ENCODE results near the gene HIBADH.
A peak's percentile ranks its signal among the peaks of the same experiment; 100 is the strongest.

HIBADH gene

GRCh38 chr7:27662490-27663205 lies at the start of gene HIBADH:
TSS of gene HIBADH (minus strand) at chr7:27662883. CDS start at chr7:27662788, 95 bp downstream.
- Histone ChIP-seq H3K27me3 (ENCODE audit: control insufficient read depth, insufficient read depth, low read length) (peaks cover 3% of the 10 kb centered on the region), H3K36me3 (ENCODE audit: control insufficient read depth, insufficient read depth, low read length) (no peaks in the 10 kb centered on the region), H3K9me3 (ENCODE audit: control insufficient read depth, insufficient read depth, low read length) (no peaks in the 10 kb centered on the region), H3K4me1 (ENCODE audit: control insufficient read depth, insufficient read depth, low read length) (peaks cover 8% of the 10 kb centered on the region), H3K9ac (ENCODE audit: low read depth, low read length) (peak within 1 kb of the TSS; percentile 84), H3K4me3 (ENCODE audit: low read depth, low read length) (peak within 1 kb of the TSS; percentile 88)

- no peaks in the 10 kb centered on the region for H3K9me3 ChIP-seq (ENCODE audit: control insufficient read depth, insufficient read depth, low read length)
- no peaks in the 10 kb centered on the region for H3K27me3 ChIP-seq (ENCODE audit: control insufficient read depth, insufficient read depth, low read length)
- H3K4me3 ChIP-seq (ENCODE audit: low read depth, low read length): no peak overlapping the region
Observed at GRCh38 chr7:27712217-27712616, 49.5 kb upstream of the HIBADH start.

GRCh38 chr7:27709137-27710075 lies 46.7 kb upstream of the HIBADH start:
- Histone ChIP-seq H3K36me3 (ENCODE audit: control insufficient read depth, insufficient read depth, low read length) (no peaks in the 10 kb centered on the region), H3K9me3 (ENCODE audit: control insufficient read depth, insufficient read depth, low read length) (no peaks in the 10 kb centered on the region), H3K4me3 (ENCODE audit: low read depth, low read length) (no peak overlapping the region), H3K9ac (ENCODE audit: low read depth, low read length) (no peak overlapping the region), H3K27me3 (ENCODE audit: control insufficient read depth, insufficient read depth, low read length) (no peaks in the 10 kb centered on the region), H3K4me1 (ENCODE audit: control insufficient read depth, insufficient read depth, low read length) (no peaks in the 10 kb centered on the region)

More at GRCh38 chr7:27712217-27712616, 49.5 kb upstream of the HIBADH start:
- Histone ChIP-seq H3K4me1 (ENCODE audit: control insufficient read depth, insufficient read depth, low read length) (no peaks in the 10 kb centered on the region), H3K36me3 (ENCODE audit: control insufficient read depth, insufficient read depth, low read length) (no peaks in the 10 kb centered on the region), H3K9ac (ENCODE audit: low read depth, low read length) (no peak overlapping the region)

GRCh38 chr7:27708485-27708884 lies 45.8 kb upstream of the HIBADH start:
- H3K9ac ChIP-seq (ENCODE audit: low read depth, low read length): no peak overlapping the region
- no peaks in the 10 kb centered on the region for H3K27me3 ChIP-seq (ENCODE audit: control insufficient read depth, insufficient read depth, low read length)
- no peaks in the 10 kb centered on the region for H3K9me3 ChIP-seq (ENCODE audit: control insufficient read depth, insufficient read depth, low read length)
- no peaks in the 10 kb centered on the region for H3K4me1 ChIP-seq (ENCODE audit: control insufficient read depth, insufficient read depth, low read length)
- H3K4me3 ChIP-seq (ENCODE audit: low read depth, low read length): no peak overlapping the region
- no peaks in the 10 kb centered on the region for H3K36me3 ChIP-seq (ENCODE audit: control insufficient read depth, insufficient read depth, low read length)

- no peaks in the 10 kb centered on the region for H3K9me3 ChIP-seq (ENCODE audit: control insufficient read depth, insufficient read depth, low read length)
- no peaks in the 10 kb centered on the region for H3K4me1 ChIP-seq (ENCODE audit: control insufficient read depth, insufficient read depth, low read length)
- H3K4me3 ChIP-seq (ENCODE audit: low read depth, low read length): no peak overlapping the region
- H3K27me3 ChIP-seq (ENCODE audit: control insufficient read depth, insufficient read depth, low read length): no peaks in the 10 kb centered on the region
- no peak overlapping the region for H3K9ac ChIP-seq (ENCODE audit: low read depth, low read length)
- no peaks in the 10 kb centered on the region for H3K36me3 ChIP-seq (ENCODE audit: control insufficient read depth, insufficient read depth, low read length)
Observed at GRCh38 chr7:27705200-27705594, 42.5 kb upstream of the HIBADH start.

- Histone ChIP-seq H3K4me3 (ENCODE audit: low read depth, low read length) (no peak overlapping the region), H3K36me3 (ENCODE audit: control insufficient read depth, insufficient read depth, low read length) (no peaks in the 10 kb centered on the region), H3K9ac (ENCODE audit: low read depth, low read length) (no peak overlapping the region), H3K9me3 (ENCODE audit: control insufficient read depth, insufficient read depth, low read length) (no peaks in the 10 kb centered on the region), H3K4me1 (ENCODE audit: control insufficient read depth, insufficient read depth, low read length) (no peaks in the 10 kb centered on the region), H3K27me3 (ENCODE audit: control insufficient read depth, insufficient read depth, low read length) (no peaks in the 10 kb centered on the region)
Observed at GRCh38 chr7:27704422-27705199, 41.9 kb upstream of the HIBADH start.

GRCh38 chr7:27703181-27703580 lies 40.5 kb upstream of the HIBADH start:
- no peaks in the 10 kb centered on the region for H3K9me3 ChIP-seq (ENCODE audit: control insufficient read depth, insufficient read depth, low read length)
- no peak overlapping the region for H3K4me3 ChIP-seq (ENCODE audit: low read depth, low read length)
- no peak overlapping the region for H3K9ac ChIP-seq (ENCODE audit: low read depth, low read length)
- H3K36me3 ChIP-seq (ENCODE audit: control insufficient read depth, insufficient read depth, low read length): no peaks in the 10 kb centered on the region
- no peaks in the 10 kb centered on the region for H3K4me1 ChIP-seq (ENCODE audit: control insufficient read depth, insufficient read depth, low read length)
- no peaks in the 10 kb centered on the region for H3K27me3 ChIP-seq (ENCODE audit: control insufficient read depth, insufficient read depth, low read length)

GRCh38 chr7:27700501-27700900 lies 37.8 kb upstream of the HIBADH start:
- Histone ChIP-seq H3K27me3 (ENCODE audit: control insufficient read depth, insufficient read depth, low read length) (no peaks in the 10 kb centered on the region), H3K9me3 (ENCODE audit: control insufficient read depth, insufficient read depth, low read length) (no peaks in the 10 kb centered on the region), H3K36me3 (ENCODE audit: control insufficient read depth, insufficient read depth, low read length) (no peaks in the 10 kb centered on the region), H3K4me3 (ENCODE audit: low read depth, low read length) (no peak overlapping the region), H3K4me1 (ENCODE audit: control insufficient read depth, insufficient read depth, low read length) (no peaks in the 10 kb centered on the region), H3K9ac (ENCODE audit: low read depth, low read length) (no peak overlapping the region)

- H3K9ac ChIP-seq (ENCODE audit: low read depth, low read length): no peak overlapping the region
Observed at GRCh38 chr7:27699751-27700150, 37.1 kb upstream of the HIBADH start.

GRCh38 chr7:27697861-27698430 lies 35.3 kb upstream of the HIBADH start:
- H3K9me3 ChIP-seq (ENCODE audit: control insufficient read depth, insufficient read depth, low read length): no peaks in the 10 kb centered on the region
- H3K4me1 ChIP-seq (ENCODE audit: control insufficient read depth, insufficient read depth, low read length): no peaks in the 10 kb centered on the region
- H3K9ac ChIP-seq (ENCODE audit: low read depth, low read length): no peak overlapping the region
- H3K36me3 ChIP-seq (ENCODE audit: control insufficient read depth, insufficient read depth, low read length): no peaks in the 10 kb centered on the region
- H3K4me3 ChIP-seq (ENCODE audit: low read depth, low read length): no peak overlapping the region
- no peaks in the 10 kb centered on the region for H3K27me3 ChIP-seq (ENCODE audit: control insufficient read depth, insufficient read depth, low read length)

More at GRCh38 chr7:27699751-27700150, 37.1 kb upstream of the HIBADH start:
- no peaks in the 10 kb centered on the region for H3K36me3 ChIP-seq (ENCODE audit: control insufficient read depth, insufficient read depth, low read length)
- no peaks in the 10 kb centered on the region for H3K4me1 ChIP-seq (ENCODE audit: control insufficient read depth, insufficient read depth, low read length)
- no peak overlapping the region for H3K4me3 ChIP-seq (ENCODE audit: low read depth, low read length)
- H3K9me3 ChIP-seq (ENCODE audit: control insufficient read depth, insufficient read depth, low read length): no peaks in the 10 kb centered on the region
- H3K27me3 ChIP-seq (ENCODE audit: control insufficient read depth, insufficient read depth, low read length): no peaks in the 10 kb centered on the region

- Histone ChIP-seq H3K4me1 (ENCODE audit: control insufficient read depth, insufficient read depth, low read length) (no peaks in the 10 kb centered on the region), H3K9ac (ENCODE audit: low read depth, low read length) (no peak overlapping the region), H3K4me3 (ENCODE audit: low read depth, low read length) (no peak overlapping the region), H3K27me3 (ENCODE audit: control insufficient read depth, insufficient read depth, low read length) (no peaks in the 10 kb centered on the region), H3K36me3 (ENCODE audit: control insufficient read depth, insufficient read depth, low read length) (no peaks in the 10 kb centered on the region), H3K9me3 (ENCODE audit: control insufficient read depth, insufficient read depth, low read length) (no peaks in the 10 kb centered on the region)
Observed at GRCh38 chr7:27695096-27695495, 32.4 kb upstream of the HIBADH start.

Data from iPS-15b (cell line).